HG02798 (cell line): ENCODE data around the gene HILPDA.

Experiments
- ATAC-seq: cut with Tn5 transposase; IDR thresholded peaks from one replicate; pipeline ENCODE4 v1.9.1; 2021; ENCODE audit warnings: mild to moderate bottlenecking; ENCODE audit not compliant: unreplicated experiment, poor library complexity

HILPDA gene, protein sequence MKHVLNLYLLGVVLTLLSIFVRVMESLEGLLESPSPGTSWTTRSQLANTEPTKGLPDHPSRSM

GRCh38 chr7:128455543-128456254 lies at the start of gene HILPDA:
Gene HILPDA (plus strand): TSS chr7:128455878. CDS start chr7:128457269, 1,391 bp downstream.
- ATAC-seq, result peak; percentile 90

GRCh38 chr7:128406314-128407232 lies 49.1 kb upstream of the HILPDA start:
- no peak for ATAC-seq

GRCh38 chr7:128407233-128407589 lies 48.5 kb upstream of the HILPDA start:
- ATAC-seq, result no peak

DNA sequence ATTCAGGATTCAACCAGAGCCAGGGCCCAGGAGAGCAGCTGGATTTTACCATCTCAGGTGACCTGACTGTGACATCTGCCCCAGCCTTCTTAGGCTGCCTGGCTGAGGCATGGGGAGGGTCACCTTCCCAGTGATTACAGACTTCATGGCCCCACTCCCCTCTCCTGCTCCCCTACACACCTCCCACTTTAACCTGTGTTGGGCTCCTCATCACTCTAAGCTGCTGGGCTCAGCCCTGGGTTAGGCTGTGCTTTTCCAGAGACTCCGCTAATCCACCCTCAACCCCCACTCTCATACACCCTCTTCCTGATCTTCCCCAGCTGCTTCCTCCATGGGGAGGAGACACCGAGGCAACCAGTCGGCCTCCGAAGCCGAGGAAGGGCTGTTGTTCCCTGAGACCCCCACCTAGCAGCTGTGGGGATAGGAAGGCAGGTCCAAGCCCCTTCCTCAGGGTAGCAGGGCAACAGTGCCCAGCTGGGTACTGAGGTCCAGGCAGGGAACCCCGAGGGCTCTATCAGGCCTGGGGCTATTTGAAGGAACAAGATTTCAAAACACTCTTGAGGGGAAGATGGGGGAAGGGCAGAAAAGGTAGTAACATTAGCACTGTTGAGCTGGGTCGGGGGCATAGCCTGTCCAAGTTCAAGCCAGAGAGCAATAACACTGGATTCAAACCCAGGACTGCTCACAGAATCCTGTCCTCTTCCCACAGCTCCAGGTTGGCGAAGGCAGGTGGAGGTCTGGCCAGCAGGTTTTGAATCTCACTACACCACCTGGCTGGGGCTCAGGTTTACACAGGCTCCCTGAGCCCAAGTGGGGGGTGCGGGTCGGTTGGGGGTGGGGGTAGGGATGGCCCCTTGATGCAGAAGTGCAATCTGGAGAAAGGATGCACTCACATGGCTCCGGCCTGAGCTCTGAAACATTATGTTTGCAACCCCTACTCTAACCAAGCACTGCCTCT lies 47.6 kb upstream of the HILPDA start:
- ATAC-seq, result no peak

DNA sequence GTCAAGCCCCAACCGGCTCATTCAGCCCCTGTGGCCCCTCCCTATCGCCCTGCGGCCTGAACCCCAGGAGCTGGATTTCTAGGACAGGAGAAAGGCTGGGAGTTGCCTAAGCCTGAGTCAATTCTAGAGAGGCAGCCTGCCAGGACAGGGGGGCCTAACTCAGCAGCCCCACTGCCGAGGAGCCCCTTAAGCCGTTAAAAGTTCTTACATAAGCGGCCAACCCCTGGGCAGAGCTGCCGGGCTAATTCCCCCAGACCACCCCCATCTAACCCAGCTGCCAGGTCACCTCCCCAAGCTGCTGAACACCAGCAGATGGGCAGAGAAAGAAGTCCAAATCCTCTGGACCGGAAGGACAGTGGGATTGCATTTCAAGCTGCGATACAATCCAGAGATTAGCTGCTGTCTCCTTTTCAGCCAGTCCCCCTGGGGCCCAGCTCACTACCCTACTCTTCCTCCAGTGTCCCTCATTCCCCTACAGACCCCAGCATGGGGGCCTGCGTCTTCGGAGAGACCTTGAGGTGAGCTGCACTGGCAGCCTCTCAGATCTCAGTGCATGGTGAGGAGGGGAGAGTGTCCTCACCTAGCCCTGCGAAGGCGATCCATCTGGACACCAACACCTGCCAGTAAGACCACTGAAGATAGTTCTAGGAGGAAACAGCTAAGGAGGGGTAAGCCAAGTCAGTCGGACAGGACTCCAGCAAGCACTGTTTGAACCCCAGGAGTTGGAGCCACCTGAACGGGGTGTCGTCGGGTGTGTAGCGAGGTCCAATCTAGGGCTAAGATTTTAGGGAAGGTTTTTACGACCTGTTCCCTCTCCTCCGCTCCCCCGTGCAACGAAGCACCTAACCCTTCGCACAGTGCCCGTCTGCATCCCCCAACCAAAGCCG lies 46.7 kb upstream of the HILPDA start:
- ATAC-seq, result no peak

- peak; percentile 82 for ATAC-seq
Observed at GRCh38 chr7:128409596-128410450, 45.9 kb upstream of the HILPDA start, which contains the start of gene IMPDH1. Gene IMPDH1 (minus strand): TSS chr7:128409982. CDS start chr7:128409901, 81 bp downstream.

- ATAC-seq, result no peak
Observed at GRCh38 chr7:128410451-128410753, 45.3 kb upstream of the HILPDA start.

DNA sequence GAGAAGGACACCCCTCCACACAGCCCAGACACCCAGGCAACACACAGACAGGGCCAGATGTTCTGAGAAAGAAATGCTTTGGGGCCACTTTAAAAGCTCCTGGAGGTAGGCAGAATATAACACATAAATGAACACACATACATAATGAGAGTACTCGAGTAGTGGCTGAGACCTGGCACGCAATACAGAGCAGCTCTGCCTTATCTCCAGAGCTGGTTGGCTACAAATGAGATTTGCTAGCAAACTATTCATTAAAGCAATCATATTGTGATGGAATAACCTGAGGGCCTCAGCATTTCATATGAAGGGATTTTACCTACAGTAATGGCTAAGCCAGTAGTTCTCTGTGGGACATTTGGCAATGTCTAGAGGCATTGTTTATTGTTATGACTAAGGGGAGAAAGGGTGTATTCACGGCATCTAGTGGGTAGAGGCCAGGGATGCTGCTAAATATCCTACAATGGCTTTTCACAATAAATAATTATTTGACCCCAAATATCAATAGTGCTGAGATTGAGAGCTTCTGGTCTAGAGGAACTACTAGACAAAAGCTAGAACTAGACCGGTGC lies 40.4 kb upstream of the HILPDA start:
- ATAC-seq, result no peak

DNA sequence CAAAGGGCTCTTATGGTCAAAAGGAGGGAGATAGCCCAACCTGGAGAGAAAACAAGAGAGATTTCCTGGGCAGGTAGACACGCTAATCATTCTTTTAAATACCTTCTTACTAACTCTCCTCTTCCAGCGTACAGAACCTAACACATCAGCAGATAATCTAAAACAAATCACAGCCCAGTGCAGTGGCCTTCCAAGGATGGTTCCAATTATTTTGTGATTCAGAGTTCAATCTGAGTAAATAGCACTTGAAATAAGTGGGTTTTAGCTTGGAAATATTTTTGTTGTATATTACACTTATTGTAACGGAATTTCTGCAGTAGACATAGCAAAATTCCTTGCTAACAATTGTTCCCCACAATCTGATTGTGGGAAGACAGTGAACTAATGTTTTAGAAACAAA lies 38.6 kb upstream of the HILPDA start:
- no peak for ATAC-seq

DNA sequence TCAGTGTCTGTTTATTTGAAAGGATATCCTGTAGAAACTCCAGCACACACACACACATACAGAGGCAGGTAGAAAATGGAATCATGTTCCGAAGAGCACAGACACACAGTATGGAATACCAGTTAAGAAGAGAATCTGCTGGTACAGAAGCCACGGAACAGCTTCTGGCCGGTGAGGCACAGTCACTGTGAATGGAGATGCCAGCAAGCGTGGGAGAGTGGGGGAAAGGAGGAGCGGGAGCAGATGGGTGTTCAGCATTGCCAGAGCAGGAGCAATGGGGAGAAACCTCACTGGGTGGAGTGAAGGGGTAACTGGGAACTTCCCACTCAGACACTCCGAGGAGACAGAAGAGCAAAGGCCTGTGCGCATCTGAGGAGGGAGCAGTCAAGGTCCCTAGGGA lies 36.4 kb upstream of the HILPDA start:
- ATAC-seq, result no peak

DNA sequence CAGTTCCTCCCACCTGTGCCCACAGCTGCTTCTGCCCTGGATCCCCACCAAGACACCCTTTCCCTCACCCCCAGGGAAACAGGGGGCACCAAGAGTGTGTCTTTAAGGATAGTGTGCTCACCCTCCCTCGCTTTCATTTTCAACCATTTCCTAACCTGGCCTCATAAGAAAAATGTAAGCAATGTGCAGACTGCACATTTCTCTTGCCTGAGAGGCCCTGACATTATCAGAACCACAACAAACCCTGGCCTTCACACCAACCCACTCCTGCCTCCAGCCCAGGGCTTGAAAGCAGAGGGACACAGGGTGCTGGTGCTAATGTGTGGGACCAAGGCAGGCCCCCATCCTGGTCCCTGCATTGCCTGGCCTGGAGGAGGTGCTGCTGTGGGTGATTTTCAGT lies 34.9 kb upstream of the HILPDA start:
- no peak for ATAC-seq

DNA sequence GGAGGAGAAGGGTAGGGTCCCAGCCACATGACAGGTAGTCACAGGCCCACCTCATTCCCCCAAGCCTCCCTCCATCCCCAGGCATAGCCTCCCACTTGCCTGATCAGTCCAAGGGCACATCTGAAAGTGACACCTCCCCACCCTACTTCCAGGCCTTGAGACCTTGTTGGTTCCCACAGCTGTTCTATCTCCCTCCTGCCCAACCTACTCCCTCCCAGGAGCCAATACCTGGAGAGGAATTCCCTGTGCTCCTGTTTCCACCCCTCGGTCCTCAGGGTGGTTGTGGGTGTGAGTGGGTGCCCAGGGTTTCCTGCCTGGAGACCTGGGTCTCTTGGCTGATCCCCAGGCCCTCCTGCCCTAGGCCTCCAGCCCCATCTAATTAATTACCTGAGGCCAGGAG lies 34.3 kb upstream of the HILPDA start:
- ATAC-seq, result no peak

GRCh38 chr7:128422037-128422436 lies 33.6 kb upstream of the HILPDA start:
- ATAC-seq, result no peak

DNA sequence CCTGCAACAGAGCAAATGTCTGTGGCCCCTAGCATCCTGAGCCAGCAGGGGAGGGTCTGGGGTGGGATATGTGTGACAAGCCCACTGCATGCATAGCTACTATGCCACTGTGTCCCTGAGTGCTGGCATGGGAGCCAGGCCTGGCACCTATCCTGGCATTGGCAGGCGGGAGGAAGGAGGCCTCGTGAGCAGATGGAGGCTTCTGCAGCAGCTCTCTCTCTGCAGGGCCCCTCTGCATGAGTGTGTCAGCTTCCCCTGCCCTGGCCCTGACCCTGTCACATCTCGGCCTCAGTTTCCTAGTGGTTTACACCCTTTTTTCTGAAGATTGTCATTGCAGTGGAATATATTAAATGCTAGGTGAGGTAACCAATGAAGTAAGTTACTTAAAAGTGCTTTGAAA lies 32.8 kb upstream of the HILPDA start:
- ATAC-seq, result no peak

- no peak for ATAC-seq
Observed at GRCh38 chr7:128424686-128425275, 30.9 kb upstream of the HILPDA start.

DNA sequence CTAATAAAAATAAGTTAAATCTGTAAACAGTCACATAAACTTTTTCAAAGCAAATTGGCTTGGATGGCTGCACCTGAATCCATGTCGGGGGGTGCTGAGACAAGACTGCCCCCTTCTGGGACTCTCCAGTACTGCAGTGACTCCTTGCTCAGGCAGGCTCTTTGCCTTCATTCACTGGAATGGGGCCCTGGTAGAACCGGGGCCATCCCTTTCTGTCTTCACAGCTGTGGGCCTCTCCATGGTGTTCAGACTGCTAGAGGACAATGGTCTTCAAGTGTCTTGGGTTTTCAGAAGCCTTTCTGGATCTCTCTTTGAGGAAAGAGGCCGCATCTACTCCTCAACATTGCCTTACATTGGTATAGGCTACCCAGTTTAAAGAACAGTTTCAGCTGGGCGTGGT lies 29.8 kb upstream of the HILPDA start:
- no peak for ATAC-seq

GRCh38 chr7:128427289-128427891 lies 28.3 kb upstream of the HILPDA start:
- no peak for ATAC-seq
